ENCODE measurements around the gene LOXHD1. TPM values are rescaled to one million over a fixed set of nuclear protein-coding genes. Genes with fewer than 3 reads are reported as not detected.

The LOXHD1 gene
- total RNA-seq, 3 donors from 2014 or later (not counting 1 experiment from before 2014, with no cell fraction given): 0.11 to 0.48 (median 0.14) TPM

DNA sequence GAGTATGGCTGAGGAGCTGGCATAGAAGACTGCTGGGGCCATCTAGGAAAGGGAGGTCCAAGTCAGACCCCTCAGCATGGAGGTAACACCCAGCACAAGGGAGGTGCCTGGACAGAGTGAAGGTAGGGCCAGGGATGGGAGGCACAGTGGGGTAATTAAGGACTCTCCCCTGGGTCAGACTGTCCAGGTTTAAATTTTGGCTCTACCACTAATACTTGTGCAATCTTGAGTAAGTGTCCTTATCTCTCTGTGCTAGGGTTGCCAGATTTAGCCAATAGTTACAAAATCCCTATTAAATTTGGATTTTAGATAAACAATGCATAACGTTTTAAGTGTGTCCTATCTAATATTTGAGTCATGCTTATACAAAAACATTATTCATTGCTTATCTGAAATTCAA, 109.5 kb downstream of the LOXHD1 start:
- H3K9me3 Mint-ChIP-seq: peaks cover 0 to 4% of the 10 kb centered on the region in 2 donors
- H3K36me3 ChIP-seq (ENCODE audit: control insufficient read depth, insufficient read depth, low read length): no peaks in the 10 kb centered on the region
- no peak overlapping the region for H3K27ac Mint-ChIP-seq
- H3K27me3 ChIP-seq (ENCODE audit: control insufficient read depth, insufficient read depth, low read length): no peaks in the 10 kb centered on the region
- no peak overlapping the region for H3K4me3 ChIP-seq (ENCODE audit: low read length)
- TF ChIP-seq CTCF (IDR thresholded peaks at IDR 0.05): no peak
- no peaks in the 10 kb centered on the region for H3K4me1 Mint-ChIP-seq
- no peak for DNase-seq
- H3K9me3 ChIP-seq (ENCODE audit: control insufficient read depth, insufficient read depth, low read length): no peaks in the 10 kb centered on the region
- no peak for ATAC-seq
- H3K27ac ChIP-seq (ENCODE audit: low read length): no peak overlapping the region
- intact Hi-C loops (cut with micrococcal nuclease): no loop called here
- no peak overlapping the region for H3K4me3 Mint-ChIP-seq
- H3K4me1 ChIP-seq (ENCODE audit: control insufficient read depth, insufficient read depth, low read length): no peaks in the 10 kb centered on the region
- WGBS (ENCODE audit: insufficient coverage): no CpG with 5 or more reads among the region's 1 CpG
- peaks cover 0 to 9% of the 10 kb centered on the region in 2 donors for H3K27me3 Mint-ChIP-seq (ENCODE audit: low read depth in 2 of 2)
- no peaks in the 10 kb centered on the region for H3K36me3 Mint-ChIP-seq

DNA sequence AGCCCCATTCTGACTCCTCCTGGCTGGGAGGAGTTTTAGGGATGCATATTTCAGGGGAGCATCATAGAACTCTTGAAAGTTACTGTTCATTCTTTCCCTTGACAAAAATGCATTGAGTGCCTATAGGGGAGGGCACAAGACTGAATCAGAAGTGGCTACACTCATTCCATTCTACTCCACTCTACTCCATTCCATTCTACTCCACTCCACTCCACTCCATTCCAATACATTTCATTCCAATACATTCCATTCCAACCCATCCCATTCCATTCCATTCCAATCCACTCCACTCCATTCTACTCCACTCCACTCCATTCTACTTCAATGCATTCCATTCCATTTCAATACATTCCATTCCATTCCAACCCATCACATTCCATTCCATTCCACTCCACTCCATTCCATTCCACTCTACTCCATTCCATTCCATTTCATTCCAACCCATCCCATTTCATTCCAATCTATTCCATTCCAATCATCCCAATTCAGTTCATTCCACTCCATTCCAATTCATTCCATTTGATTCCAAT, 110.8 kb downstream of the LOXHD1 start:
- no peak overlapping the region for H3K27ac ChIP-seq (ENCODE audit: low read length)
- peaks cover 0 to 9% of the 10 kb centered on the region in 2 donors for H3K27me3 Mint-ChIP-seq (ENCODE audit: low read depth in 2 of 2)
- H3K27me3 ChIP-seq (ENCODE audit: control insufficient read depth, insufficient read depth, low read length): no peaks in the 10 kb centered on the region
- no peak for TF ChIP-seq CTCF (IDR thresholded peaks at IDR 0.05)
- H3K36me3 Mint-ChIP-seq: no peaks in the 10 kb centered on the region
- no peak overlapping the region for H3K4me3 ChIP-seq (ENCODE audit: low read length)
- H3K27ac Mint-ChIP-seq: no peak overlapping the region
- ATAC-seq (no peak), DNase-seq (no peak)
- H3K9me3 ChIP-seq (ENCODE audit: control insufficient read depth, insufficient read depth, low read length): no peaks in the 10 kb centered on the region
- H3K4me3 Mint-ChIP-seq: no peak overlapping the region
- peaks cover 0 to 4% of the 10 kb centered on the region in 2 donors for H3K9me3 Mint-ChIP-seq
- no peaks in the 10 kb centered on the region for H3K36me3 ChIP-seq (ENCODE audit: control insufficient read depth, insufficient read depth, low read length)
- no peaks in the 10 kb centered on the region for H3K4me1 Mint-ChIP-seq
- intact Hi-C loops (cut with micrococcal nuclease): no loop called here
- no peaks in the 10 kb centered on the region for H3K4me1 ChIP-seq (ENCODE audit: control insufficient read depth, insufficient read depth, low read length)

GRCh38 chr18:46542545-46542944, 114.5 kb downstream of the LOXHD1 start:
- intact Hi-C loops (cut with micrococcal nuclease): loop anchor here (5.0 kb wide), 1 partner anchor 50 kb away; no protein-coding TSS in a partner anchor
- no peak overlapping the region for H3K27ac Mint-ChIP-seq
- H3K4me1 ChIP-seq (ENCODE audit: control insufficient read depth, insufficient read depth, low read length): no peaks in the 10 kb centered on the region
- no peak overlapping the region for H3K4me3 Mint-ChIP-seq
- no peaks in the 10 kb centered on the region for H3K9me3 ChIP-seq (ENCODE audit: control insufficient read depth, insufficient read depth, low read length)
- H3K4me3 ChIP-seq (ENCODE audit: low read length): no peak overlapping the region
- no peak overlapping the region for H3K27ac ChIP-seq (ENCODE audit: low read length)
- 75% methylated on average over 5 of the region's 5 CpGs for WGBS (ENCODE audit: insufficient coverage)
- ATAC-seq (no peak), DNase-seq (no peak)
- H3K4me1 Mint-ChIP-seq: no peaks in the 10 kb centered on the region
- H3K9me3 Mint-ChIP-seq: peaks cover 0 to 4% of the 10 kb centered on the region in 2 donors
- no peak for TF ChIP-seq CTCF (IDR thresholded peaks at IDR 0.05)
- peaks cover 2 to 9% of the 10 kb centered on the region in 2 donors for H3K27me3 Mint-ChIP-seq (ENCODE audit: low read depth in 2 of 2)
- no peaks in the 10 kb centered on the region for H3K36me3 ChIP-seq (ENCODE audit: control insufficient read depth, insufficient read depth, low read length)
- H3K27me3 ChIP-seq (ENCODE audit: control insufficient read depth, insufficient read depth, low read length): no peaks in the 10 kb centered on the region
- H3K36me3 Mint-ChIP-seq: no peaks in the 10 kb centered on the region

DNA sequence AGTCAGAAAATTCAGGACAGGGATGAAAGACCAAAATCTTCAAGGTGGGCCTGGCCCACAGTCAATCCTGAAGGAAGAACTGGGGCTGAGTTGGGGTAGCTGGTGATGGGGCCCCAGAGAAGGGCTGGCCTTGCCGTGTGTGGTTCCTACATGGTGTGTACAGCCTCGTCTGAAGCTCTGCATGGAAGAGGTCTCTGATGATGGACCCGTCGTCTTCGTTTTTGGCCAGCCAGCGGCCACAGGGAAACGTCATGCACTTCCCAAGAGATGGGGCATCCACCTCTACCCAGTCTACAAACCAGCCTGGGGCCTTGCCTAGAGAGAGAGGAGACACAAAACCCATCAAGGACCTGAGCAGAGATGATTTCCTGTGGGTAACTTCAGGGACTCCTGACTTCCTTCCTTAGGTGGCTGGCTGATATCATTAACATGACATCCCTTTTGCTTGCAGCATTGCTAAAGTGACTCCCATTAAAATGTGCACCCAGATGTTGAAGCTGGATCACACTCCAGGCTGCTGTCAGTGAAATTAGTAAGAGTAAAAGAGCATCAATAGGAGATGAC, 115.3 kb downstream of the LOXHD1 start:
- intact Hi-C loops (cut with micrococcal nuclease): loop anchor here (5.0 kb wide), 1 partner anchor 49 kb away; no protein-coding TSS in a partner anchor
- no peak overlapping the region for H3K4me3 Mint-ChIP-seq
- ATAC-seq: no peak
- Histone ChIP-seq H3K36me3 (ENCODE audit: control insufficient read depth, insufficient read depth, low read length) (no peaks in the 10 kb centered on the region), H3K27me3 (ENCODE audit: control insufficient read depth, insufficient read depth, low read length) (no peaks in the 10 kb centered on the region), H3K9me3 (ENCODE audit: control insufficient read depth, insufficient read depth, low read length) (no peaks in the 10 kb centered on the region), H3K27ac (ENCODE audit: low read length) (no peak overlapping the region), H3K4me3 (ENCODE audit: low read length) (no peak overlapping the region), H3K4me1 (ENCODE audit: control insufficient read depth, insufficient read depth, low read length) (no peaks in the 10 kb centered on the region)
- H3K27me3 Mint-ChIP-seq (ENCODE audit: low read depth in 2 of 2): peaks cover 7% of the 10 kb centered on the region in 2 donors
- no peaks in the 10 kb centered on the region for H3K36me3 Mint-ChIP-seq
- H3K4me1 Mint-ChIP-seq: no peaks in the 10 kb centered on the region
- 78% methylated on average over 7 of the region's 7 CpGs for WGBS (ENCODE audit: insufficient coverage)
- peaks cover 0 to 4% of the 10 kb centered on the region in 2 donors for H3K9me3 Mint-ChIP-seq
- H3K27ac Mint-ChIP-seq: no peak overlapping the region
- TF ChIP-seq CTCF (IDR thresholded peaks at IDR 0.05): no peak
- DNase-seq: no peak
